Breast epithelium (tissue), 3 donors: Measurements from ENCODE around the gene BRAT1.

Experiments used
- POLR2A ChIP-seq: fragments of 450-650 bp; IDR thresholded peaks from one replicate; pipeline ENCODE4 v1.6.1; 2016; ENCODE audit warnings: antibody characterized with exemption, mild to moderate bottlenecking, moderate library complexity
- POLR2AphosphoS5 ChIP-seq, 3 donors: sonication (generic); formaldehyde crosslinking; IDR thresholded peaks; one replicate each; pipeline ENCODE4 v1.6.1; 2017; ENCODE audit warnings: antibody characterized with exemption in 3 of 3
- TF ChIP-seq, protein P1 (sequence below), 3 donors: fragments of 450-650 bp; IDR thresholded peaks; one replicate each; pipeline ENCODE4 v1.5.1; 2016 to 2017; ENCODE audit warnings: antibody characterized with exemption in 3 of 3, mild to moderate bottlenecking in 3 of 3, moderate library complexity in 3 of 3

- TF ChIP-seq POLR2AphosphoS5 (IDR thresholded peaks at IDR 0.05) (no peak), POLR2A (no peak)
- TF ChIP-seq, protein P1, sequence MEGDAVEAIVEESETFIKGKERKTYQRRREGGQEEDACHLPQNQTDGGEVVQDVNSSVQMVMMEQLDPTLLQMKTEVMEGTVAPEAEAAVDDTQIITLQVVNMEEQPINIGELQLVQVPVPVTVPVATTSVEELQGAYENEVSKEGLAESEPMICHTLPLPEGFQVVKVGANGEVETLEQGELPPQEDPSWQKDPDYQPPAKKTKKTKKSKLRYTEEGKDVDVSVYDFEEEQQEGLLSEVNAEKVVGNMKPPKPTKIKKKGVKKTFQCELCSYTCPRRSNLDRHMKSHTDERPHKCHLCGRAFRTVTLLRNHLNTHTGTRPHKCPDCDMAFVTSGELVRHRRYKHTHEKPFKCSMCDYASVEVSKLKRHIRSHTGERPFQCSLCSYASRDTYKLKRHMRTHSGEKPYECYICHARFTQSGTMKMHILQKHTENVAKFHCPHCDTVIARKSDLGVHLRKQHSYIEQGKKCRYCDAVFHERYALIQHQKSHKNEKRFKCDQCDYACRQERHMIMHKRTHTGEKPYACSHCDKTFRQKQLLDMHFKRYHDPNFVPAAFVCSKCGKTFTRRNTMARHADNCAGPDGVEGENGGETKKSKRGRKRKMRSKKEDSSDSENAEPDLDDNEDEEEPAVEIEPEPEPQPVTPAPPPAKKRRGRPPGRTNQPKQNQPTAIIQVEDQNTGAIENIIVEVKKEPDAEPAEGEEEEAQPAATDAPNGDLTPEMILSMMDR (IDR thresholded peaks at IDR 0.05): no peak
These were observed 34.0 kb downstream of the BRAT1 start for GRCh38 chr7:2521341-2521745.
